Activated CD4-positive, alpha-beta T cell treated with anti-CD3 and anti-CD28 coated beads for 36 hours (primary cell): Measurements from ENCODE around the gene EEF2. TPM values are rescaled to one million over a fixed set of nuclear protein-coding genes. Genes with fewer than 3 reads are reported as not detected.
"Not testable (repeated sequence)": the region's sequence is repeated elsewhere in the genome, so short reads cannot be mapped to it uniquely, and the experiment has no call there.

Experiments used
- ATAC-seq: fragments of 200-7000 bp; cut with Tn5 transposase; one replicate; pipeline ENCODE4 v1.10.0; 2021; ENCODE audit warnings: mild to moderate bottlenecking, moderate library complexity
- CTCF ChIA-PET: fragments of 350-600 bp; sonication (Branson Sonifier 250); formaldehyde crosslinking; loops from one replicate; lab custom pipeline; 2021; ENCODE audit warnings: antibody characterized with exemption; lab: Charles Lee
- POLR2A ChIA-PET: fragments of 350-600 bp; sonication (Branson Sonifier 250); formaldehyde crosslinking; loops from one replicate; lab custom pipeline; 2021; ENCODE audit warnings: antibody characterized with exemption, inconsistent platforms; lab: Charles Lee
- DNase-seq: peaks from one replicate; pipeline ENCODE4 v3.0.0-alpha.2; 2020
- H3K27ac Mint-ChIP-seq: one replicate; pipeline ENCODE4 v1.8.0; 2021; ENCODE audit warnings: mixed read lengths
- H3K27me3 Mint-ChIP-seq: one replicate; pipeline ENCODE4 v1.8.0; 2021; ENCODE audit warnings: mixed read lengths
- H3K36me3 Mint-ChIP-seq: one replicate; pipeline ENCODE4 v1.8.0; 2021; ENCODE audit warnings: low read depth, mixed read lengths
- H3K4me1 Mint-ChIP-seq: one replicate; pipeline ENCODE4 v1.8.0; 2021; ENCODE audit warnings: mixed read lengths
- H3K4me3 Mint-ChIP-seq: one replicate; pipeline ENCODE4 v1.8.0; 2021; ENCODE audit warnings: mild to moderate bottlenecking, moderate library complexity, mixed read lengths
- H3K9me3 Mint-ChIP-seq: one replicate; pipeline ENCODE4 v1.8.0; 2021; ENCODE audit warnings: low read depth, mixed read lengths
- intact Hi-C, 2 experiments: fragments of 100-400 bp; cut with DNase I in 1 of 2; cut with micrococcal nuclease in 1 of 2; formaldehyde crosslinking; loops; one replicate each; pipeline versions ENCODE4 v1.14.2 to v1.15.1; 2022 to 2024; cut with DNase I, micrococcal nuclease
- total RNA-seq, 2 experiments: library from RNA; stranded (reverse); gene quantifications; one replicate each; pipeline ENCODE4 v1.2.3, GENCODE V29; 2021

The EEF2 gene
- total RNA-seq, 2 experiments from 2014 or later: 3,116 to 3,255 TPM

DNA sequence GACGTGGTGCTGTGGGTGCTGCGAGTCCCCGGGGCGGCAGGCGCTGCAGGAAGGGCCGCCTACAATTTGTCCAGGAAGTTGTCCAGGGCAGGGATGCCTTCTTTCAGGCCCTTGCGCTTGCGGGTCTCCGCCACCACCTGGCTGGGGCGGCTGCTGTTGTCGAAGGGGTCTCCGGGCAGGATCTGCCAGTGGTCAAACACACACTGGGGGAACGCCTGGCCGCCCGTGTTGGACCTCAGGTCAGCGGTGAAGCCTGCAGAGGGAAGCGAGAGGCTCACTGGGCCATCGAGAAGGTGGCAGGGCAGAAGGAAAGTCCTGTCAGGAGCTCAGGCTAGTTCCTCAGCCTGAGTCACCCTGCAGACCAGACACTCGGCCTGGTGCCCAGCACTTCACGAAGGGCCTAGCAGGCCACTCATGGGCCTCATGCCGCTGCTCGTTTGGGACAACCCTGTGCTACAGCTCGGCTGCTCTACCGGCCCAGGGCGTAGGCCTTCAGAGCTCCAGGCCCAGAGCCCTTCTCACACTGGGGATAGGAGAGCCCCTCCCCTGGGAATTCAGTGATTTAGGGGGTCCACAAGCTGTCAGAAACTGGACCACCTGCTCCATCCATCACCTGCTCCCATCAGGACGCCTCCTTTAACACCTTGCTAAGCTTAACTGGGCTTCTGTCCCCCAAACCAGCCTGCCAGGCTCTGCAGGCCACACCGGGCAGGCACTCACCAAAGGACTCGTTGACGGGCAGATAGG lies 8.6 kb downstream of the EEF2 start:
- intact Hi-C loops: no loop called here
- CTCF ChIA-PET: no interaction called here
- H3K36me3 Mint-ChIP-seq: peaks cover 59% of the 10 kb centered on the region
- peaks cover 23% of the 10 kb centered on the region for H3K4me1 Mint-ChIP-seq
- no peak overlapping the region for H3K27ac Mint-ChIP-seq
- no peaks in the 10 kb centered on the region for H3K9me3 Mint-ChIP-seq
- ATAC-seq (no peak), DNase-seq (no peak)
- H3K27me3 Mint-ChIP-seq: no peaks in the 10 kb centered on the region
- no peak overlapping the region for H3K4me3 Mint-ChIP-seq
- POLR2A ChIA-PET: interaction anchor here (2.5 kb wide), 1 partner anchor 8 kb away, joined by 25 read pairs; the partner anchor contains the start of gene EEF2

- CTCF ChIA-PET: interaction anchor here (0.6 to 1.0 kb wide), 2 partner anchors 10 to 12 kb away, joined by 3 to 5 read pairs; no protein-coding TSS in a partner anchor
- POLR2A ChIA-PET: interaction anchor here (0.6 to 2.5 kb wide), 4 partner anchors 9 to 216 kb away, joined by 3 to 25 read pairs (median 4); partner anchors contain the start of gene EEF2
- Mint-ChIP-seq H3K27me3 (no peaks in the 10 kb centered on the region), H3K9me3 (no peaks in the 10 kb centered on the region), H3K36me3 (peaks cover 50% of the 10 kb centered on the region), H3K4me3 (no peak overlapping the region), H3K27ac (no peak overlapping the region), H3K4me1 (peaks cover 20% of the 10 kb centered on the region)
- intact Hi-C loops: no loop called here
- ATAC-seq (no peak), DNase-seq (no peak)
Measured at GRCh38 chr19:3975637-3976087, 9.6 kb downstream of the EEF2 start.

DNA sequence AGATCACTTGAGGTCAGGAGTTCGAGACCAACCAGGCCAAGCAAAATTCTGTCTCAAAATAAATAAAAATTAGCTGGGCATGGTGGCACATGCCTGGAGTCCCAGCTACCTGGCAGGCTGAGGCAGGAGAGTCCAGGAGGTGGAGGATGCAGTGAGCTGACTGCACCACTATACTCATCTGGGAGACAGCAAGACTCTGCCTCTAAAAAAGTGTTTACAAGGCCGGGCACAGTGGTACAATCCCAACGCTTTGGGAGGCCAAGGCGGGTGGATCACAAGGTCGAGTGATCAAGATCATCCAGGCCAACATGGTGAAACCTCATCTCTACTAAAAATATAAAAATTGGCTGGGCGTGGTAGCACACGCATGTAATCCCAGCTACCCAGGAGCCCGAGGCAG lies 10.1 kb downstream of the EEF2 start:
- no peak for ATAC-seq
- POLR2A ChIA-PET: interaction anchor here (0.6 to 2.5 kb wide), 4 partner anchors 9 to 216 kb away, joined by 3 to 25 read pairs (median 4); partner anchors contain the start of gene EEF2
- Mint-ChIP-seq H3K36me3 (peaks cover 46% of the 10 kb centered on the region), H3K27me3 (no peaks in the 10 kb centered on the region), H3K9me3 (no peaks in the 10 kb centered on the region), H3K27ac (no peak overlapping the region), H3K4me3 (no peak overlapping the region), H3K4me1 (peaks cover 25% of the 10 kb centered on the region)
- DNase-seq: no peak
- CTCF ChIA-PET: interaction anchor here (0.6 to 1.0 kb wide), 2 partner anchors 11 to 13 kb away, joined by 3 to 5 read pairs; no protein-coding TSS in a partner anchor
- intact Hi-C loops: no loop called here

GRCh38 chr19:3970808-3971598 lies 14.3 kb downstream of the EEF2 start, which contains the start of gene DAPK3:
Gene DAPK3 (minus strand): TSS chr19:3971099. CDS start chr19:3969735, 1,364 bp downstream.
- Mint-ChIP-seq H3K9me3 (no peaks in the 10 kb centered on the region), H3K4me1 (peaks cover 22% of the 10 kb centered on the region), H3K4me3 (peak within 1 kb of the TSS; percentile 83), H3K36me3 (peaks cover 25% of the 10 kb centered on the region), H3K27ac (peak within 1 kb of the TSS; percentile 58), H3K27me3 (no peaks in the 10 kb centered on the region)
- ATAC-seq (peak; percentile 95), DNase-seq (peak; percentile 97)
- ChIA-PET CTCF (interaction anchor here (1.1 to 1.9 kb wide), 4 partner anchors 14 to 820 kb away, joined by 3 to 8 read pairs (median 6); partner anchors contain the start of genes EEF2 and FEM1A), POLR2A (interaction anchor here (0.6 to 3.2 kb wide), 8 partner anchors 9 to 667 kb away, joined by 3 to 30 read pairs (median 6); partner anchors contain the start of genes EEF2 and MRPL54)
- intact Hi-C loops: loop anchor here (1.0 to 5.0 kb wide), 12 partner anchors 14 to 751 kb away; partner anchors contain the start of genes ANKRD24 (in 1 of the 2), DPP9 (in 1 of the 2), EEF2 (in 1 of the 2) and HMG20B (in 1 of the 2)

GRCh38 chr19:3970313-3970807 lies 14.9 kb downstream of the EEF2 start:
- POLR2A ChIA-PET: interaction anchor here (1.0 to 3.2 kb wide), 5 partner anchors 10 to 208 kb away, joined by 4 to 30 read pairs (median 10); partner anchors contain the start of genes EEF2 and MRPL54
- peak; percentile 3 for ATAC-seq
- Mint-ChIP-seq H3K27ac (peak overlapping the region; percentile 58), H3K9me3 (no peaks in the 10 kb centered on the region), H3K27me3 (no peaks in the 10 kb centered on the region), H3K4me3 (peak overlapping the region; percentile 83), H3K4me1 (peaks cover 22% of the 10 kb centered on the region), H3K36me3 (peaks cover 19% of the 10 kb centered on the region)
- no peak for DNase-seq
- CTCF ChIA-PET: interaction anchor here (1.1 to 1.5 kb wide), 3 partner anchors 13 to 821 kb away, joined by 3 to 6 read pairs (median 6); partner anchors contain the start of genes EEF2 and FEM1A
- intact Hi-C loops: loop anchor here in 1 of 2 experiments (2.0 to 5.0 kb wide), 4 partner anchors 16 to 752 kb away; partner anchors contain the start of genes DPP9, HMG20B and MATK

GRCh38 chr19:3969435-3970312 lies 15.6 kb downstream of the EEF2 start:
- ATAC-seq (no peak), DNase-seq (no peak)
- H3K9me3 Mint-ChIP-seq: no peaks in the 10 kb centered on the region
- peaks cover 22% of the 10 kb centered on the region for H3K4me1 Mint-ChIP-seq
- ChIA-PET POLR2A (interaction anchor here (0.6 to 1.1 kb wide), 2 partner anchors 16 to 206 kb away, joined by 3 to 4 read pairs; partner anchors contain the start of gene EEF2), CTCF (interaction anchor here (0.6 to 1.4 kb wide), 3 partner anchors 16 to 496 kb away, joined by 3 to 9 read pairs (median 4); partner anchors contain the start of gene EEF2)
- peaks cover 18% of the 10 kb centered on the region for H3K36me3 Mint-ChIP-seq
- H3K27ac Mint-ChIP-seq: peak overlapping the region; percentile 58
- no peaks in the 10 kb centered on the region for H3K27me3 Mint-ChIP-seq
- H3K4me3 Mint-ChIP-seq: peak overlapping the region; percentile 83
- intact Hi-C loops: loop anchor here in 1 of 2 experiments (2.0 to 5.0 kb wide), 4 partner anchors 17 to 753 kb away; partner anchors contain the start of genes DPP9, HMG20B and MATK

DNA sequence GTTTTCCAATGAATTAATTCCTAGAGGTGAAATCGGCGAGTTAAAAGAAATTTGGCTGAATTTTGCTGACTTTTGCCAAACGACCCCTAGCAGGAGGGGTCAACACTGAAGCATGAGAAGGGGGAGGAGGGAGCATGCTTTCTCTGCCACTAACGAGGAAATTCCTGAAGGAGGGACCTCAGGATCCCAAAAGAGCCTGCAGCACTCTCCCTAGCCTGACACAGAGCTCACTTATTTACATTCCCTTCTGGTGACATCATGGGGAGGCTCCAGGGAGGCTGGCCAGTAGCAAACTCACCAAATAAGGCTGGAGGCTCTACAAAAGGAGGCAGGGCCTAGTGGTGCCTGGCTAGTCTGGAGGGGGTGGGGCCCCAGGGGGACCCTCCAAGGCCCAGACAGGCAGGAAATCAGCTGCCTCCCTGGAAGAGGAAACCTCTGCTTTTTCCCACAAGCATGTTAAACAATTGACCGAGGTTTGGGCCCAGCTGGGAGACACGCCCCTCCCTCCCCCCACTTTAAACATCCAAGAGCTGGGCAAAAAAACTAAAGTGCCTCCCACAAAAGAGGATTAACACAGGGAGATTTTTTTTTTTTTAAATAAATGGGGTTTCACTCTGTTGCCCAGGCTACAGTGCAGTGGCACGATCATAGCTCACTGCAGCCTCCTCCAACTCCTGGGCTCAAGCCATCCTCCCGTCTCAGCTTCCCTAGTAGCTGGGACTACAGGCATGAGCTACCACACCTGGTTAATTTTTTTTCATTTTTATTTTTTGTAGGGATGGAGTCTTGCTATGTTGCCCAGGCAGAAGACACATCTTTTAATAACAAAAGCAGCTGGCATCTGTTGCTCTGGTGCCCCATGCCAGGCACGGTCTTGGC lies 16.5 kb downstream of the EEF2 start:
- ChIA-PET POLR2A (interaction anchor here (0.6 to 1.1 kb wide), 3 partner anchors 17 to 205 kb away, joined by 3 to 4 read pairs (median 3); partner anchors contain the start of gene EEF2), CTCF (interaction anchor here (0.6 to 1.4 kb wide), 4 partner anchors 9 to 497 kb away, joined by 3 to 9 read pairs (median 4); partner anchors contain the start of gene EEF2)
- intact Hi-C loops: no loop called here
- no peak for DNase-seq
- H3K4me1 Mint-ChIP-seq: peaks cover 22% of the 10 kb centered on the region
- ATAC-seq: no peak
- H3K4me3 Mint-ChIP-seq: no peak overlapping the region
- no peak overlapping the region for H3K27ac Mint-ChIP-seq
- H3K9me3 Mint-ChIP-seq: no peaks in the 10 kb centered on the region
- peaks cover 20% of the 10 kb centered on the region for H3K36me3 Mint-ChIP-seq
- H3K27me3 Mint-ChIP-seq: no peaks in the 10 kb centered on the region

GRCh38 chr19:3967983-3968382 lies 17.3 kb downstream of the EEF2 start:
- H3K27me3 Mint-ChIP-seq, CTCF ChIA-PET, POLR2A ChIA-PET, H3K27ac Mint-ChIP-seq, ATAC-seq, H3K9me3 Mint-ChIP-seq, intact Hi-C loops, H3K4me3 Mint-ChIP-seq, DNase-seq: not testable (repeated sequence)
- Mint-ChIP-seq H3K36me3 (peaks cover 22% of the 10 kb centered on the region), H3K4me1 (peaks cover 22% of the 10 kb centered on the region)
